Caco-2 (cell line): ENCODE measurements around the gene DPF1. TPM values are rescaled to one million over a fixed set of nuclear protein-coding genes. Genes with fewer than 3 reads are reported as not detected.
"Not testable (repeated sequence)": the region's sequence is repeated elsewhere in the genome, so short reads cannot be mapped to it uniquely, and the experiment has no call there.

Experiments used
- BruUV-seq: library from RNA; stranded (reverse); fragments of 400-500 nt; replicated peaks from 2 replicates; lab custom pipeline; 2021; lab: Mats Ljungman, UMichigan
- CTCF ChIA-PET: fragments of 300-600 bp; sonication (Branson Sonifier 250); formaldehyde crosslinking; loops from one replicate; lab custom pipeline; 2022; ENCODE audit warnings: antibody characterized with exemption; lab: Charles Lee
- POLR2A ChIA-PET: fragments of 300-600 bp; sonication (Branson Sonifier 250); formaldehyde crosslinking; loops from one replicate; lab custom pipeline; 2022; ENCODE audit warnings: antibody characterized with exemption; lab: Charles Lee
- DNase-seq, 2 experiments: peaks; one replicate each; pipeline versions ENCODE4 v3.0.0 to v3.0.0-alpha.2; 2020 to 2022
- H3K27me3 ChIP-seq: replicated peaks from 2 replicates; pipeline ENCODE4 v1.6.0; 2011; ENCODE audit warnings: low read length; ENCODE audit not compliant: control insufficient read depth, insufficient read depth
- H3K36me3 ChIP-seq: 2 replicates; pipeline ENCODE4 v1.5.1; 2011; ENCODE audit warnings: low read length; ENCODE audit not compliant: control insufficient read depth, insufficient read depth
- H3K4me1 ChIP-seq: fragments of 250-450 bp; sonication (Bioruptor Pico); 2 replicates; pipeline ENCODE4 v1.5.1; 2020; ENCODE audit warnings: mild to moderate bottlenecking
- H3K4me3 ChIP-seq: 2 replicates; pipeline ENCODE4 v1.5.1; 2011; ENCODE audit warnings: low read depth, mild to moderate bottlenecking, control low read depth, low read length
- H3K9me3 ChIP-seq: fragments of 250-450 bp; sonication (Bioruptor Pico); 2 replicates; pipeline ENCODE4 v1.5.1; 2020; ENCODE audit warnings: mild to moderate bottlenecking, moderate library complexity
- H3K27ac Mint-ChIP-seq: one replicate; pipeline ENCODE4 v1.8.0; 2022; ENCODE audit warnings: mixed read lengths; ENCODE audit not compliant: unreplicated experiment
- H3K27me3 Mint-ChIP-seq: one replicate; pipeline ENCODE4 v1.8.0; 2022; ENCODE audit warnings: mixed read lengths; ENCODE audit not compliant: insufficient read depth, unreplicated experiment
- H3K36me3 Mint-ChIP-seq: one replicate; pipeline ENCODE4 v1.8.0; 2022; ENCODE audit warnings: mild to moderate bottlenecking, mixed read lengths; ENCODE audit not compliant: insufficient read depth, unreplicated experiment
- H3K4me1 Mint-ChIP-seq: one replicate; pipeline ENCODE4 v1.8.0; 2022; ENCODE audit warnings: low read depth, mixed read lengths; ENCODE audit not compliant: unreplicated experiment
- H3K4me3 Mint-ChIP-seq: one replicate; pipeline ENCODE4 v1.8.0; 2022; ENCODE audit warnings: mild to moderate bottlenecking, moderate library complexity, mixed read lengths; ENCODE audit not compliant: unreplicated experiment
- H3K9me3 Mint-ChIP-seq: one replicate; pipeline ENCODE4 v1.8.0; 2022; ENCODE audit warnings: mixed read lengths; ENCODE audit not compliant: unreplicated experiment
- CTCF ChIP-seq, 2 experiments: fragments of 200-600 bp in 1 of 2; IDR thresholded peaks; 1 replicate in 1 of 2; 2 replicates in 1 of 2; pipeline versions ENCODE4 v1.5.1 to v1.8.0; 2011 to 2022; ENCODE audit warnings: antibody characterized with exemption in 1 of 2, control low read depth in 1 of 2, inconsistent platforms in 1 of 2, low read depth in 1 of 2, low read length in 1 of 2, mild to moderate bottlenecking in 1 of 2, moderate library complexity in 1 of 2; ENCODE audit not compliant: insufficient read depth in 1 of 2, severe bottlenecking in 1 of 2, unreplicated experiment in 1 of 2
- intact Hi-C: fragments of 100-400 bp; cut with micrococcal nuclease; formaldehyde crosslinking; loops from one replicate; pipeline ENCODE4 v1.10.0; 2022; ENCODE audit not compliant: unreplicated experiment
- total RNA-seq: library from RNA; stranded (reverse); gene quantifications from 2 replicates; pipeline ENCODE4 v1.2.3, GENCODE V29; 2022

Gene DPF1
- total RNA-seq, 1 experiment from 2014 or later: 5.0 TPM

GRCh38 chr19:38227287-38228004 is 3.4 kb upstream of the DPF1 start:
- H3K4me3 ChIP-seq: no peak overlapping the region
- H3K4me3 Mint-ChIP-seq: no peak overlapping the region
- H3K4me1 Mint-ChIP-seq: peaks cover 13% of the 10 kb centered on the region
- H3K9me3 ChIP-seq: no peaks in the 10 kb centered on the region
- ChIA-PET CTCF (interaction anchor here (0.6 to 1.1 kb wide), 3 partner anchors 14 to 176 kb away, joined by 7 to 9 read pairs (median 7); partner anchors contain the start of gene FAM98C), POLR2A (no interaction called here)
- TF ChIP-seq CTCF (IDR thresholded peaks at IDR 0.05; ENCODE audit: insufficient read depth in 1 of 2, low read depth in 1 of 2, low read length in 1 of 2, severe bottlenecking in 1 of 2, unreplicated experiment in 1 of 2): no peak
- H3K36me3 Mint-ChIP-seq: peaks cover 18% of the 10 kb centered on the region
- H3K36me3 ChIP-seq: no peaks in the 10 kb centered on the region
- no peak for DNase-seq
- BruUV-seq: no TSS peak
- H3K4me1 ChIP-seq: peaks cover 9% of the 10 kb centered on the region; the same call in 1 of the 2 replicates
- H3K27ac Mint-ChIP-seq: no peak overlapping the region
- H3K27me3 ChIP-seq: no peaks in the 10 kb centered on the region
- peaks cover 10% of the 10 kb centered on the region for H3K27me3 Mint-ChIP-seq
- intact Hi-C loops: loop anchor here (10.0 kb wide), 1 partner anchor 83 kb away; no protein-coding TSS in a partner anchor
- no peaks in the 10 kb centered on the region for H3K9me3 Mint-ChIP-seq

GRCh38 chr19:38224863-38225218 is 819 bp upstream of the DPF1 start:
- intact Hi-C loops: loop anchor here (1.0 to 10.0 kb wide), 2 partner anchors 80 to 327 kb away; no protein-coding TSS in a partner anchor
- Mint-ChIP-seq H3K4me3 (peak overlapping the region; percentile 78), H3K36me3 (peaks cover 18% of the 10 kb centered on the region), H3K27ac (peak overlapping the region; percentile 29)
- H3K9me3 ChIP-seq, H3K36me3 ChIP-seq, H3K9me3 Mint-ChIP-seq, H3K27me3 ChIP-seq, H3K4me1 ChIP-seq, DNase-seq, H3K27me3 Mint-ChIP-seq, BruUV-seq, H3K4me1 Mint-ChIP-seq: not testable (repeated sequence)
- ChIA-PET POLR2A (interaction anchor here (0.7 kb wide), 1 partner anchor 170 kb away, joined by 7 read pairs; no protein-coding TSS in a partner anchor), CTCF (interaction anchor here (0.6 to 1.4 kb wide), 5 partner anchors 22 to 625 kb away, joined by 3 to 5 read pairs (median 4); partner anchors contain the start of gene PSMD8)
- H3K4me3 ChIP-seq: peak overlapping the region; percentile 47; the same call in 1 of the 2 replicates

- POLR2A ChIA-PET: no interaction called here
- no peak for DNase-seq
- TF ChIP-seq CTCF (IDR thresholded peaks at IDR 0.05; ENCODE audit: insufficient read depth in 1 of 2, low read depth in 1 of 2, low read length in 1 of 2, severe bottlenecking in 1 of 2, unreplicated experiment in 1 of 2): no peak
- Histone ChIP-seq H3K36me3 (no peaks in the 10 kb centered on the region), H3K9me3 (no peaks in the 10 kb centered on the region), H3K4me3 (peak overlapping the region; percentile 47), H3K27me3 (no peaks in the 10 kb centered on the region), H3K4me1 (peaks cover 5% of the 10 kb centered on the region; the same call in 1 of the 2 replicates)
- H3K27me3 Mint-ChIP-seq: peaks cover 5% of the 10 kb centered on the region
- H3K36me3 Mint-ChIP-seq: peaks cover 18% of the 10 kb centered on the region
- peaks cover 8% of the 10 kb centered on the region for H3K4me1 Mint-ChIP-seq
- intact Hi-C loops: loop anchor here (1.0 to 10.0 kb wide), 2 partner anchors 79 to 325 kb away; no protein-coding TSS in a partner anchor
- peak overlapping the region; percentile 29 for H3K27ac Mint-ChIP-seq
- H3K4me3 Mint-ChIP-seq: peak overlapping the region; percentile 78
- CTCF ChIA-PET: no interaction called here
- no peaks in the 10 kb centered on the region for H3K9me3 Mint-ChIP-seq
- BruUV-seq: no TSS peak
Observed at GRCh38 chr19:38223617-38224013, 407 bp downstream of the DPF1 start.
